ENCODE data around the gene SKOR2.

DNA sequence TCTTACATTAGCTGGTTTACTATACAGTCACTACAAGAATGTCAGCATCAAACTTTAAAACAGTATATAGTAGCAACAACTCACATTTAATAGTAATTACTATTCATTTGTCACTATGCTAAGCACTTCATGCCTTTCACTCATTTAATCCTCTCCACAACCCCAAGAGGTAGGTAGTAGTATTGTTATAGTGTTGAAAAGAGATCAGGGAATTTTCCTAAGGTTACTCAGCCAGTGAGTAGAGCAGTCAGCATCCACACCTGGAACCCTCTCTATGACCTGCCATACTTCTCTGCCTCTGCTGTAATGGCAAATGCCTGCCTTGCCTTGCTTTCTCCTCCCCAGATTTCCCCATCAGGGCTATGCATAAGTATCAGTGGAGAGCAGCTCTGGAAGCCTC is 24.8 kb downstream of the SKOR2 start:
- TF ChIP-seq CTCF (conservative IDR thresholded peaks at IDR 0.05; ENCODE audit: low read depth, low read length) (no peak), EZH2 (IDR thresholded peaks at IDR 0.05; ENCODE audit: borderline replicate concordance, low read depth, low read length, poor library complexity, severe bottlenecking) (no peak)
